Caco-2 (cell line): ENCODE measurements around the gene DYNC1H1. TPM values are rescaled to one million over a fixed set of nuclear protein-coding genes. Genes with fewer than 3 reads are reported as not detected.

Experiments used
- BruUV-seq: library from RNA; stranded (reverse); fragments of 400-500 nt; replicated peaks from 2 replicates; lab custom pipeline; 2021; lab: Mats Ljungman, UMichigan
- CTCF ChIA-PET: fragments of 300-600 bp; sonication (Branson Sonifier 250); formaldehyde crosslinking; loops from one replicate; lab custom pipeline; 2022; ENCODE audit warnings: antibody characterized with exemption; lab: Charles Lee
- POLR2A ChIA-PET: fragments of 300-600 bp; sonication (Branson Sonifier 250); formaldehyde crosslinking; loops from one replicate; lab custom pipeline; 2022; ENCODE audit warnings: antibody characterized with exemption; lab: Charles Lee
- DNase-seq, 2 experiments: peaks; one replicate each; pipeline versions ENCODE4 v3.0.0 to v3.0.0-alpha.2; 2020 to 2022
- H3K27me3 ChIP-seq: replicated peaks from 2 replicates; pipeline ENCODE4 v1.6.0; 2011; ENCODE audit warnings: low read length; ENCODE audit not compliant: control insufficient read depth, insufficient read depth
- H3K36me3 ChIP-seq: 2 replicates; pipeline ENCODE4 v1.5.1; 2011; ENCODE audit warnings: low read length; ENCODE audit not compliant: control insufficient read depth, insufficient read depth
- H3K4me1 ChIP-seq: fragments of 250-450 bp; sonication (Bioruptor Pico); 2 replicates; pipeline ENCODE4 v1.5.1; 2020; ENCODE audit warnings: mild to moderate bottlenecking
- H3K4me3 ChIP-seq: 2 replicates; pipeline ENCODE4 v1.5.1; 2011; ENCODE audit warnings: low read depth, mild to moderate bottlenecking, control low read depth, low read length
- H3K9me3 ChIP-seq: fragments of 250-450 bp; sonication (Bioruptor Pico); 2 replicates; pipeline ENCODE4 v1.5.1; 2020; ENCODE audit warnings: mild to moderate bottlenecking, moderate library complexity
- H3K27ac Mint-ChIP-seq: one replicate; pipeline ENCODE4 v1.8.0; 2022; ENCODE audit warnings: mixed read lengths; ENCODE audit not compliant: unreplicated experiment
- H3K27me3 Mint-ChIP-seq: one replicate; pipeline ENCODE4 v1.8.0; 2022; ENCODE audit warnings: mixed read lengths; ENCODE audit not compliant: insufficient read depth, unreplicated experiment
- H3K36me3 Mint-ChIP-seq: one replicate; pipeline ENCODE4 v1.8.0; 2022; ENCODE audit warnings: mild to moderate bottlenecking, mixed read lengths; ENCODE audit not compliant: insufficient read depth, unreplicated experiment
- H3K4me1 Mint-ChIP-seq: one replicate; pipeline ENCODE4 v1.8.0; 2022; ENCODE audit warnings: low read depth, mixed read lengths; ENCODE audit not compliant: unreplicated experiment
- H3K4me3 Mint-ChIP-seq: one replicate; pipeline ENCODE4 v1.8.0; 2022; ENCODE audit warnings: mild to moderate bottlenecking, moderate library complexity, mixed read lengths; ENCODE audit not compliant: unreplicated experiment
- H3K9me3 Mint-ChIP-seq: one replicate; pipeline ENCODE4 v1.8.0; 2022; ENCODE audit warnings: mixed read lengths; ENCODE audit not compliant: unreplicated experiment
- CTCF ChIP-seq, 2 experiments: fragments of 200-600 bp in 1 of 2; IDR thresholded peaks; 1 replicate in 1 of 2; 2 replicates in 1 of 2; pipeline versions ENCODE4 v1.5.1 to v1.8.0; 2011 to 2022; ENCODE audit warnings: antibody characterized with exemption in 1 of 2, control low read depth in 1 of 2, inconsistent platforms in 1 of 2, low read depth in 1 of 2, low read length in 1 of 2, mild to moderate bottlenecking in 1 of 2, moderate library complexity in 1 of 2; ENCODE audit not compliant: insufficient read depth in 1 of 2, severe bottlenecking in 1 of 2, unreplicated experiment in 1 of 2
- intact Hi-C: fragments of 100-400 bp; cut with micrococcal nuclease; formaldehyde crosslinking; loops from one replicate; pipeline ENCODE4 v1.10.0; 2022; ENCODE audit not compliant: unreplicated experiment
- total RNA-seq: library from RNA; stranded (reverse); gene quantifications from 2 replicates; pipeline ENCODE4 v1.2.3, GENCODE V29; 2022

DYNC1H1 gene
- total RNA-seq, 1 experiment from 2014 or later, result 351 TPM

GRCh38 chr14:101932673-101933072, 31.7 kb upstream of the DYNC1H1 start:
- BruUV-seq, result no TSS peak
- Mint-ChIP-seq H3K27ac (no peak overlapping the region), H3K27me3 (no peaks in the 10 kb centered on the region), H3K9me3 (no peaks in the 10 kb centered on the region), H3K4me3 (no peak overlapping the region), H3K4me1 (no peaks in the 10 kb centered on the region), H3K36me3 (peaks cover 7% of the 10 kb centered on the region)
- H3K4me1 ChIP-seq, result no peaks in the 10 kb centered on the region
- no peaks in the 10 kb centered on the region for H3K27me3 ChIP-seq
- peak in 1 of 2 experiments; percentile 22 for DNase-seq
- no peak for TF ChIP-seq CTCF (IDR thresholded peaks at IDR 0.05; ENCODE audit: insufficient read depth in 1 of 2, low read depth in 1 of 2, low read length in 1 of 2, severe bottlenecking in 1 of 2, unreplicated experiment in 1 of 2)
- no peaks in the 10 kb centered on the region for H3K9me3 ChIP-seq
- POLR2A ChIA-PET, result no interaction called here
- CTCF ChIA-PET, result interaction anchor here (1.1 kb wide), 1 partner anchor 123 kb away, joined by 3 read pairs; no protein-coding TSS in a partner anchor
- H3K36me3 ChIP-seq, result no peaks in the 10 kb centered on the region
- intact Hi-C loops, result no loop called here
- H3K4me3 ChIP-seq, result no peak overlapping the region

GRCh38 chr14:101933209-101933608, 31.2 kb upstream of the DYNC1H1 start:
- no peak overlapping the region for H3K4me3 ChIP-seq
- BruUV-seq, result no TSS peak
- ChIA-PET CTCF (interaction anchor here (1.1 kb wide), 1 partner anchor 124 kb away, joined by 3 read pairs; no protein-coding TSS in a partner anchor), POLR2A (no interaction called here)
- Mint-ChIP-seq H3K4me3 (no peak overlapping the region), H3K27ac (no peak overlapping the region), H3K4me1 (no peaks in the 10 kb centered on the region), H3K36me3 (peaks cover 7% of the 10 kb centered on the region), H3K9me3 (no peaks in the 10 kb centered on the region), H3K27me3 (no peaks in the 10 kb centered on the region)
- no peaks in the 10 kb centered on the region for H3K9me3 ChIP-seq
- no peaks in the 10 kb centered on the region for H3K4me1 ChIP-seq
- intact Hi-C loops, result no loop called here
- TF ChIP-seq CTCF (IDR thresholded peaks at IDR 0.05; ENCODE audit: insufficient read depth in 1 of 2, low read depth in 1 of 2, low read length in 1 of 2, severe bottlenecking in 1 of 2, unreplicated experiment in 1 of 2), result no peak
- no peaks in the 10 kb centered on the region for H3K36me3 ChIP-seq
- DNase-seq, result peak in 1 of 2 experiments; percentile 29
- no peaks in the 10 kb centered on the region for H3K27me3 ChIP-seq

- CTCF ChIA-PET, result interaction anchor here (0.6 kb wide), 1 partner anchor 395 kb away, joined by 6 read pairs; no protein-coding TSS in a partner anchor
- Mint-ChIP-seq H3K27ac (no peak overlapping the region), H3K36me3 (peaks cover under 1% of the 10 kb centered on the region), H3K27me3 (no peaks in the 10 kb centered on the region), H3K4me3 (no peak overlapping the region), H3K9me3 (no peaks in the 10 kb centered on the region), H3K4me1 (no peaks in the 10 kb centered on the region)
- no peaks in the 10 kb centered on the region for H3K36me3 ChIP-seq
- BruUV-seq, result no TSS peak
- POLR2A ChIA-PET, result no interaction called here
- H3K9me3 ChIP-seq, result no peaks in the 10 kb centered on the region
- no peaks in the 10 kb centered on the region for H3K27me3 ChIP-seq
- no peaks in the 10 kb centered on the region for H3K4me1 ChIP-seq
- no peak for DNase-seq
- intact Hi-C loops, result no loop called here
- TF ChIP-seq CTCF (IDR thresholded peaks at IDR 0.05; ENCODE audit: insufficient read depth in 1 of 2, low read depth in 1 of 2, low read length in 1 of 2, severe bottlenecking in 1 of 2, unreplicated experiment in 1 of 2), result no peak
- H3K4me3 ChIP-seq, result no peak overlapping the region
These were observed 29.7 kb upstream of the DYNC1H1 start for GRCh38 chr14:101934601-101935150.
